HepG2 (cell line): ENCODE results near the gene OR10R2. TPM values are rescaled to one million over a fixed set of nuclear protein-coding genes. Genes with fewer than 3 reads are reported as not detected.

ENCODE experiments used
- ATAC-seq: fragments of 200-7000 bp; cut with Tn5 transposase; 3 replicates; pipeline ENCODE4 v1.9.1; 2020; ENCODE audit warnings: mild to moderate bottlenecking, moderate library complexity
- Bru-seq: library from RNA; stranded (reverse); fragments of 400-500 nt; gene quantifications from one replicate; lab custom pipeline; 2021; lab: Mats Ljungman, UMichigan
- BruChase-seq, 2 experiments: library from RNA; stranded (reverse); fragments of 400-500 nt; gene quantifications; one replicate each; lab custom pipeline; 2021; lab: Mats Ljungman, UMichigan
- BruUV-seq: library from RNA; stranded (reverse); fragments of 400-500 nt; replicated peaks from 2 replicates; lab custom pipeline; 2021; lab: Mats Ljungman, UMichigan
- CTCF ChIA-PET: fragments of 300-600 bp; formaldehyde crosslinking; extraction: SDS; loops from one replicate; lab custom pipeline; 2021; ENCODE audit warnings: low total read pairs, inconsistent platforms, low intra/inter-chr PET ratio; lab: Yijun Ruan, JAX
- POLR2A ChIA-PET: fragments of 350-600 bp; sonication (Branson Sonifier 250); formaldehyde crosslinking; loops from one replicate; lab custom pipeline; 2020; ENCODE audit warnings: antibody characterized with exemption, inconsistent platforms; lab: Yijun Ruan, JAX
- DNase-seq: peaks from one replicate; pipeline ENCODE4 v3.0.0-alpha.2; 2015; ENCODE audit warnings: low spot score
- FAIRE-seq: peaks from 3 replicates; lab custom pipeline; 2011; peaks lifted over from hg19 to GRCh38; lab: Jason Lieb, UNC
- H2AFZ ChIP-seq: one replicate; pipeline ENCODE4 v1.6.1; 2011; ENCODE audit warnings: low read length, inconsistent platforms
- H3K27ac ChIP-seq: fragments of 300-600 bp; 3 replicates; pipeline ENCODE4 v1.8.0; 2011; ENCODE audit warnings: mixed run types, mild to moderate bottlenecking, mixed read lengths, low read length, inconsistent platforms; ENCODE audit not compliant: insufficient read depth; ENCODE audit errors: extremely low read length
- H3K27me3 ChIP-seq, 2 experiments: fragments of 200-600 bp in 1 of 2; 2 replicates in 1 of 2; 3 replicates in 1 of 2; pipeline versions ENCODE4 v1.6.0 to v1.8.0; 2011; ENCODE audit warnings: low read length in 2 of 2, mild to moderate bottlenecking in 2 of 2, moderate library complexity in 2 of 2, inconsistent platforms in 1 of 2; ENCODE audit not compliant: insufficient read depth in 2 of 2, control insufficient read depth in 1 of 2
- H3K36me3 ChIP-seq, 2 experiments: fragments of 200-600 bp in 1 of 2; replicated peaks in 1 of 2; 2 replicates in 1 of 2; 3 replicates in 1 of 2; pipeline versions ENCODE4 v1.5.1 to v1.8.0; 2011; ENCODE audit warnings: low read length in 2 of 2, inconsistent platforms in 1 of 2; ENCODE audit not compliant: insufficient read depth in 2 of 2, control insufficient read depth in 1 of 2
- H3K4me1 ChIP-seq: 2 replicates; pipeline ENCODE4 v1.5.1; 2012; ENCODE audit warnings: low read length, inconsistent platforms; ENCODE audit not compliant: insufficient read depth
- H3K4me2 ChIP-seq: 2 replicates; pipeline ENCODE4 v1.6.0; 2011; ENCODE audit warnings: low read depth, low read length, inconsistent platforms
- H3K4me3 ChIP-seq, 3 experiments: fragments of 200-600 bp in 1 of 3; sonication (generic), shearing (Covaris generic) in 1 of 3; replicated peaks in 1 of 3; 2 replicates each; pipeline ENCODE4 v1.5.1; 2011 to 2016; ENCODE audit warnings: low read length in 3 of 3, inconsistent platforms in 2 of 3, low read depth in 2 of 3, mild to moderate bottlenecking in 2 of 3, control low read depth in 1 of 3, mixed read lengths in 1 of 3; ENCODE audit not compliant: insufficient read depth in 1 of 3
- H3K79me2 ChIP-seq: one replicate; pipeline ENCODE4 v1.6.1; 2011; ENCODE audit warnings: low read length, inconsistent platforms; ENCODE audit not compliant: insufficient read depth
- H3K9ac ChIP-seq: 2 replicates; pipeline ENCODE4 v1.6.0; 2011; ENCODE audit warnings: mild to moderate bottlenecking, low read depth, low read length, inconsistent platforms; ENCODE audit not compliant: insufficient read depth
- H3K9me3 ChIP-seq: 2 replicates; pipeline ENCODE4 v1.5.1; 2012; ENCODE audit warnings: mild to moderate bottlenecking, low read length
- H4K20me1 ChIP-seq: 2 replicates; pipeline ENCODE4 v1.6.0; 2011; ENCODE audit warnings: inconsistent platforms, mild to moderate bottlenecking, low read length, moderate library complexity; ENCODE audit not compliant: insufficient read depth
- FOXJ3 ChIP-seq: sonication (generic); formaldehyde crosslinking; IDR thresholded peaks from 2 replicates; pipeline ENCODE4 v1.4.0; 2020; ENCODE audit warnings: missing genetic modification reagents, mild to moderate bottlenecking, borderline replicate concordance
- MED1 ChIP-seq: sonication (generic); formaldehyde crosslinking; IDR thresholded peaks from 2 replicates; pipeline ENCODE4 v1.4.0; 2020; ENCODE audit warnings: missing genetic modification reagents
- RARG ChIP-seq: sonication (generic); formaldehyde crosslinking; IDR thresholded peaks from 2 replicates; pipeline ENCODE4 v1.4.0; 2020; ENCODE audit warnings: low read depth, mild to moderate bottlenecking, missing genetic modification reagents
- THYN1 ChIP-seq: sonication (generic); formaldehyde crosslinking; IDR thresholded peaks from 2 replicates; pipeline ENCODE4 v1.8.1; 2023; ENCODE audit warnings: low read depth, mild to moderate bottlenecking, moderate library complexity, missing genetic modification reagents, borderline replicate concordance
- ZFP1 ChIP-seq: IDR thresholded peaks from 2 replicates; pipeline ENCODE4 v1.6.1; 2016
- ZNF326 ChIP-seq: sonication (generic); formaldehyde crosslinking; IDR thresholded peaks from 2 replicates; pipeline ENCODE4 v1.4.0; 2020; ENCODE audit warnings: missing genetic modification reagents, borderline replicate concordance
- ZNF367 ChIP-seq: sonication (generic); formaldehyde crosslinking; IDR thresholded peaks from 2 replicates; pipeline ENCODE4 v1.4.0; 2020; ENCODE audit warnings: missing genetic modification reagents, borderline replicate concordance
- ZNF441 ChIP-seq: sonication (generic); formaldehyde crosslinking; IDR thresholded peaks from 2 replicates; pipeline ENCODE4 v1.7.0; 2021; ENCODE audit warnings: missing genetic modification reagents, borderline replicate concordance
- ZNF543 ChIP-seq: sonication (generic); formaldehyde crosslinking; IDR thresholded peaks from 2 replicates; pipeline ENCODE4 v1.4.0; 2020; ENCODE audit warnings: mild to moderate bottlenecking, missing genetic modification reagents
- ZNF749 ChIP-seq: sonication (generic); formaldehyde crosslinking; IDR thresholded peaks from 2 replicates; pipeline ENCODE4 v1.8.0; 2022; ENCODE audit warnings: mild to moderate bottlenecking, missing genetic modification reagents, moderate library complexity, borderline replicate concordance
- ZSCAN30 ChIP-seq: sonication (generic); formaldehyde crosslinking; IDR thresholded peaks from 2 replicates; pipeline ENCODE4 v1.5.0; 2020; ENCODE audit warnings: mild to moderate bottlenecking, missing genetic modification reagents
- in situ Hi-C: cut with HindIII; loops from 2 replicates; pipeline ENCODE4 v1.10.0; 2017; ENCODE audit warnings: low pct_unique_long_range_greater_than_20kb; ENCODE audit not compliant: extremely low pct_ligation_motif_present
- intact Hi-C: fragments of 100-400 bp; cut with micrococcal nuclease; formaldehyde crosslinking; loops from one replicate; pipeline ENCODE4 v1.10.0; 2022; ENCODE audit not compliant: unreplicated experiment
- long read RNA-seq, 2 experiments: library from RNA in 1 of 2; library from polyadenylated mRNA in 1 of 2; stranded (forward) in 1 of 2; unstranded in 1 of 2; transcript quantifications; one replicate each; pipeline ENCODE4 v2.0.0, GENCODE V29; 2019 to 2022
- polyA minus RNA-seq, 3 experiments: library from RNA; depleted of rRNA, polyadenylated mRNA; stranded (reverse); fragments of >200 nt; gene quantifications; 2 replicates each; pipeline ENCODE4 v1.2.3, GENCODE V29; 2011; ENCODE audit warnings: low replicate concordance in 1 of 3
- polyA plus RNA-seq, 8 experiments: library from polyadenylated mRNA; depleted of rRNA in 3 of 8; stranded (reverse) in 7 of 8; unstranded in 1 of 8; fragments of >200 nt; fragmentation: Illumina TruSeq in 4 of 8; extraction: Trizol in 4 of 8; gene quantifications; 2 replicates each; pipeline versions ENCODE4 v1.2.1 to v1.2.3, GENCODE V29; 2011 to 2016; ENCODE audit warnings: low read depth in 4 of 8, missing spikeins in 1 of 8, mixed read lengths in 1 of 8; ENCODE audit not compliant: insufficient read depth in 1 of 8
- total RNA-seq, 5 experiments: library from RNA; depleted of rRNA; stranded (reverse); fragments of >200 nt; fragmentation: Illumina TruSeq; extraction: Trizol; gene quantifications; 2 replicates each; pipeline ENCODE4 v1.2.3, GENCODE V29; 2016; ENCODE audit warnings: low read depth in 1 of 5
- TF ChIP-seq, protein P1 (sequence below): sonication (generic); formaldehyde crosslinking; IDR thresholded peaks from 2 replicates; pipeline ENCODE4 v1.9.0; 2021; ENCODE audit warnings: missing genetic modification reagents, borderline replicate concordance
- TF ChIP-seq, protein P2 (sequence below): IDR thresholded peaks from 2 replicates; pipeline ENCODE4 v1.6.1; 2016; ENCODE audit warnings: missing compliant biosample characterization, missing genetic modification reagents, borderline replicate concordance
- TF ChIP-seq, protein P3 (sequence below): sonication (generic); formaldehyde crosslinking; IDR thresholded peaks from 2 replicates; pipeline ENCODE4 v1.5.0; 2020; ENCODE audit warnings: mild to moderate bottlenecking, low read depth, missing genetic modification reagents, borderline replicate concordance
- TF ChIP-seq, protein P4 (sequence below): sonication (generic); formaldehyde crosslinking; IDR thresholded peaks from 2 replicates; pipeline ENCODE4 v1.4.0; 2020; ENCODE audit warnings: missing genetic modification reagents, borderline replicate concordance

Gene OR10R2, protein sequence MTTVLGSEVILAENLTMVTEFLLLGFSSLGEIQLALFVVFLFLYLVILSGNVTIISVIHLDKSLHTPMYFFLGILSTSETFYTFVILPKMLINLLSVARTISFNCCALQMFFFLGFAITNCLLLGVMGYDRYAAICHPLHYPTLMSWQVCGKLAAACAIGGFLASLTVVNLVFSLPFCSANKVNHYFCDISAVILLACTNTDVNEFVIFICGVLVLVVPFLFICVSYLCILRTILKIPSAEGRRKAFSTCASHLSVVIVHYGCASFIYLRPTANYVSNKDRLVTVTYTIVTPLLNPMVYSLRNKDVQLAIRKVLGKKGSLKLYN
- not detected in 2 replicates for total RNA-seq (2016; rRNA removed; fragmentation: Illumina TruSeq; extraction: Trizol)
- not detected in 2 replicates for total RNA-seq (2016; cell fraction: cytosol; rRNA removed; fragmentation: Illumina TruSeq; extraction: Trizol; ENCODE audit: low read depth)
- not detected in 2 replicates for total RNA-seq (2016; cell fraction: insoluble cytoplasmic fraction; rRNA removed; fragmentation: Illumina TruSeq; extraction: Trizol)
- not detected in 2 replicates for total RNA-seq (2016; cell fraction: membrane; rRNA removed; fragmentation: Illumina TruSeq; extraction: Trizol)
- total RNA-seq (2016; cell fraction: nucleus; rRNA removed; fragmentation: Illumina TruSeq; extraction: Trizol): not detected in 2 replicates
- polyA plus RNA-seq (2011; rRNA removed): not detected in 2 replicates
- polyA plus RNA-seq (2011; cell fraction: cytosol; rRNA removed): not detected in 2 replicates
- polyA plus RNA-seq (2011; cell fraction: nucleus; rRNA removed): not detected in 2 replicates
- polyA plus RNA-seq (2012): not detected in 2 replicates
- polyA plus RNA-seq (2016; cell fraction: cytosol; fragmentation: Illumina TruSeq; extraction: Trizol; ENCODE audit: low read depth): not detected in 2 replicates
- not detected in 2 replicates for polyA plus RNA-seq (2016; cell fraction: insoluble cytoplasmic fraction; fragmentation: Illumina TruSeq; extraction: Trizol; ENCODE audit: low read depth)
- not detected in 2 replicates for polyA plus RNA-seq (2016; cell fraction: membrane; fragmentation: Illumina TruSeq; extraction: Trizol; ENCODE audit: low read depth)
- polyA plus RNA-seq (2016; cell fraction: nucleus; fragmentation: Illumina TruSeq; extraction: Trizol; ENCODE audit: insufficient read depth, low read depth): not detected in 2 replicates
- polyA minus RNA-seq (2011; rRNA and poly(A)+ RNA removed; ENCODE audit: low replicate concordance): not detected in 2 replicates
- not detected in 2 replicates for polyA minus RNA-seq (2011; cell fraction: cytosol; rRNA and poly(A)+ RNA removed)
- not detected in 2 replicates for polyA minus RNA-seq (2011; cell fraction: nucleus; rRNA and poly(A)+ RNA removed)
- not detected for Bru-seq, nascent RNA
- BruChase-seq, experiment 1, labeled RNA remaining after a 6-hour chase: not detected
- BruChase-seq, experiment 2, labeled RNA remaining after a 2-hour chase: not detected
- long read RNA-seq, experiment 1: 0 reads
- long read RNA-seq, experiment 2: 0 reads

DNA sequence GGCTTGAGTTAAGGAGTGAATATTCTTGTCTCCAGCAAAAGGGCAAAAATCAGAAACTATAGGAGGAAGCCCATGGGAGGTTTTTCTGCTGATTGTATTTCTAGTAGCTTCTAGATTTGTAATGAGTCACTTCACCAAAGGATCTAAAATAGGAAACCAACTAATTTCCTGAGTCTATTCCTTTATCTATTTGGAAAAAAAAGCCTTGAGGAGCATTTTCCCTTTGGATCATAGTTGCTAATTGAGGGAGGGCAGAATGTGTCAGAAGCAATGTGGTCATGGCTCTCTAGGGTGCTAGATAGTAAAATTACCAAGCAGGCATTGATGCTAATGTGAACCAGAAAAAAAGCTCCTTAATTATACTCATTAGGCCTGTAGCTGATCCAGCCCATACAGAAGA is at the start of gene OR10R2:
Gene OR10R2 (plus strand): TSS at position 301 of the 400 bp plus-strand sequence. CDS start 106 bp downstream, outside the sequence.
- Histone ChIP-seq H3K4me1 (no peaks in the 10 kb centered on the region), H3K4me2 (no peak within 1 kb of the TSS), H2AFZ (no peak within 1 kb of the TSS), H4K20me1 (no peaks in the 10 kb centered on the region), H3K79me2 (no peaks in the 10 kb centered on the region), H3K9ac (no peak within 1 kb of the TSS), H3K27me3 (no peaks in the 10 kb centered on the region), H3K9me3 (peaks cover 30% of the 10 kb centered on the region), H3K36me3 (no peaks in the 10 kb centered on the region), H3K27ac (no peak within 1 kb of the TSS), H3K4me3 (no peak within 1 kb of the TSS)
- ChIA-PET CTCF (no interaction called here), POLR2A (no interaction called here)
- DNase-seq (no peak), FAIRE-seq (no peak), ATAC-seq (no peak)
- in situ Hi-C loops (no loop called here), intact Hi-C loops (no loop called here)
- no TSS peak for BruUV-seq
- TF ChIP-seq ZNF326 (no peak), ZNF749 (CRISPR knock-in tag) (no peak), ZSCAN30 (CRISPR knock-in tag) (no peak), ZNF367 (CRISPR knock-in tag) (no peak), ZFP1 (CRISPR knock-in tag) (no peak), THYN1 (CRISPR knock-in tag) (no peak), MED1 (no peak), ZNF441 (CRISPR knock-in tag) (no peak), FOXJ3 (CRISPR knock-in tag) (no peak), RARG (CRISPR knock-in tag) (no peak), ZNF543 (CRISPR knock-in tag) (no peak)
- TF ChIP-seq, protein P1, sequence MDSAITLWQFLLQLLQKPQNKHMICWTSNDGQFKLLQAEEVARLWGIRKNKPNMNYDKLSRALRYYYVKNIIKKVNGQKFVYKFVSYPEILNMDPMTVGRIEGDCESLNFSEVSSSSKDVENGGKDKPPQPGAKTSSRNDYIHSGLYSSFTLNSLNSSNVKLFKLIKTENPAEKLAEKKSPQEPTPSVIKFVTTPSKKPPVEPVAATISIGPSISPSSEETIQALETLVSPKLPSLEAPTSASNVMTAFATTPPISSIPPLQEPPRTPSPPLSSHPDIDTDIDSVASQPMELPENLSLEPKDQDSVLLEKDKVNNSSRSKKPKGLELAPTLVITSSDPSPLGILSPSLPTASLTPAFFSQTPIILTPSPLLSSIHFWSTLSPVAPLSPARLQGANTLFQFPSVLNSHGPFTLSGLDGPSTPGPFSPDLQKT: no peak
- TF ChIP-seq, protein P2, sequence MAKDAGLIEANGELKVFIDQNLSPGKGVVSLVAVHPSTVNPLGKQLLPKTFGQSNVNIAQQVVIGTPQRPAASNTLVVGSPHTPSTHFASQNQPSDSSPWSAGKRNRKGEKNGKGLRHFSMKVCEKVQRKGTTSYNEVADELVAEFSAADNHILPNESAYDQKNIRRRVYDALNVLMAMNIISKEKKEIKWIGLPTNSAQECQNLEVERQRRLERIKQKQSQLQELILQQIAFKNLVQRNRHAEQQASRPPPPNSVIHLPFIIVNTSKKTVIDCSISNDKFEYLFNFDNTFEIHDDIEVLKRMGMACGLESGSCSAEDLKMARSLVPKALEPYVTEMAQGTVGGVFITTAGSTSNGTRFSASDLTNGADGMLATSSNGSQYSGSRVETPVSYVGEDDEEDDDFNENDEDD: no peak
- TF ChIP-seq, protein P3, sequence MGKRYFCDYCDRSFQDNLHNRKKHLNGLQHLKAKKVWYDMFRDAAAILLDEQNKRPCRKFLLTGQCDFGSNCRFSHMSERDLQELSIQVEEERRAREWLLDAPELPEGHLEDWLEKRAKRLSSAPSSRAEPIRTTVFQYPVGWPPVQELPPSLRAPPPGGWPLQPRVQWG (CRISPR knock-in tag): no peak
- TF ChIP-seq, protein P4, sequence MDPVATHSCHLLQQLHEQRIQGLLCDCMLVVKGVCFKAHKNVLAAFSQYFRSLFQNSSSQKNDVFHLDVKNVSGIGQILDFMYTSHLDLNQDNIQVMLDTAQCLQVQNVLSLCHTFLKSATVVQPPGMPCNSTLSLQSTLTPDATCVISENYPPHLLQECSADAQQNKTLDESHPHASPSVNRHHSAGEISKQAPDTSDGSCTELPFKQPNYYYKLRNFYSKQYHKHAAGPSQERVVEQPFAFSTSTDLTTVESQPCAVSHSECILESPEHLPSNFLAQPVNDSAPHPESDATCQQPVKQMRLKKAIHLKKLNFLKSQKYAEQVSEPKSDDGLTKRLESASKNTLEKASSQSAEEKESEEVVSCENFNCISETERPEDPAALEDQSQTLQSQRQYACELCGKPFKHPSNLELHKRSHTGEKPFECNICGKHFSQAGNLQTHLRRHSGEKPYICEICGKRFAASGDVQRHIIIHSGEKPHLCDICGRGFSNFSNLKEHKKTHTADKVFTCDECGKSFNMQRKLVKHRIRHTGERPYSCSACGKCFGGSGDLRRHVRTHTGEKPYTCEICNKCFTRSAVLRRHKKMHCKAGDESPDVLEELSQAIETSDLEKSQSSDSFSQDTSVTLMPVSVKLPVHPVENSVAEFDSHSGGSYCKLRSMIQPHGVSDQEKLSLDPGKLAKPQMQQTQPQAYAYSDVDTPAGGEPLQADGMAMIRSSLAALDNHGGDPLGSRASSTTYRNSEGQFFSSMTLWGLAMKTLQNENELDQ (CRISPR knock-in tag): no peak
